GM18499 (cell line): ENCODE data around the gene GNB3.
A peak's percentile ranks its signal among the peaks of the same experiment; 100 is the strongest.
"Not testable (repeated sequence)": the region's sequence is repeated elsewhere in the genome, so short reads cannot be mapped to it uniquely, and the experiment has no call there.

Source experiments
- ATAC-seq: cut with Tn5 transposase; IDR thresholded peaks from one replicate; pipeline ENCODE4 v1.9.1; 2021; ENCODE audit warnings: moderate number of reproducible peaks; ENCODE audit not compliant: insufficient read depth, unreplicated experiment

Gene GNB3

DNA sequence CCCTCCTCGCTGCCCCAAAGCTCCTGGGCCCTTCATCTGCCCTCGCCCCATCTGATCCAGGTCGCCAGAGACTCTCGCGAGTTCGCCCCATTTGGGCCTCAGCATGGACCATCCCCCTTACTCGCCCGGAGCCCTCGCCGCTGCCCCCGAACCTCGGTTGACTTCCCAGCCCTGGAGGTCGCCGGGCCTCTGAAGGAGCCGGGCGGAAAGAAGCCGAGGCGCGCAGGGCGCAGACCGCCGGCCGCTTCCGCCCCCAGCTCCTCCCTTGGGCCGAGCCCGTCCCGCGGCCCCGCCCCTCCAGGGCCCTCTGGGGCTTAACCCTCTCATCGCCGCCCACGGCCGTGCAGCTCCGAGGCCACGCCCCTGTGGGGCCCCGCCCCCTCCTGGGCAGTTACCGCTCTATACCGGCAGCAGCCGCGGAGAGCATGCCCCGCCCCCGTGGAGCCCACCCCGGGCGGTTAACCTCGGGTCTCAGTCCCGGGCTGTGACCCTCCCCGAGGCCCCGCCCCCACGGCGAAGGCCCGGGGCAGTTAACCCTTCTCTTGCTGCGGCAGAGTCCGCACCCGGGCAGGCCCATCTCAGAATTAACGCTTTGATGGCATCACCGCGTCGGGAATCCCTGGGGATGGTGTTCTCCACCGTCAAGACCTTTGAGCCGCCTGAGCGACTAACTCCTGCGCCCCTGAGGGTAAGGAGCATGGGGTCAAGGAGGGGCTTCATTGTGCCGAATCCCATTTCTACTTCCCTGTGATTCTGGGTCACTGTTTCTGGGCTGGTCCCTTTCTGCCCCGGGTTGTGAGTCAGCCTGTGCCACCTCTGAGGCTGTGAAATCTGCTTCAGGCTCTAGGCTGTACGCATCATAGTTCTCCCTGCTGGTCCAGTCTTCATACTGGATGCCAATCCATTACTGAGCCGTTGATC, 32.6 kb downstream of the GNB3 start, which contains the start of gene SPSB2:
Gene SPSB2, minus strand, starts transcription at position 210 of the 921 bp plus-strand sequence. CDS start 402 bp downstream, outside the sequence.
- ATAC-seq = peak; percentile 40

DNA sequence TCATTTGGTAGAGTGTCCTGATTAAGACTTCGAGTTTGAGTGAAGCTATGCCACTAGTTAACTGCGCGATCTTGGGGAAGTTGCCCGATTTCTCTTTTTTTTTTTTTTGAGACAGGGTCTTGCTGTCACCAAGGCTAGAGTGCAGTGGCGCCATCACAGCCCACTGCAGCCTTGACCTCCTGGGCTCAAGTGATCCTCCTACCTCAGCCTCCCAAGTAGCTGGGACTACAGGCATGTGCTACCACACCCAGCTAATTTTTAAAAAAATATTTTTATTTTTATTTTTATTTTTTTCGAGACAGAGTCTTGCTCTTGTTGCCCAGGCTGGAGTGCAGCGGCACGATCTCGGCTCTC, 33.3 kb downstream of the GNB3 start:
- ATAC-seq = not testable (repeated sequence)

DNA sequence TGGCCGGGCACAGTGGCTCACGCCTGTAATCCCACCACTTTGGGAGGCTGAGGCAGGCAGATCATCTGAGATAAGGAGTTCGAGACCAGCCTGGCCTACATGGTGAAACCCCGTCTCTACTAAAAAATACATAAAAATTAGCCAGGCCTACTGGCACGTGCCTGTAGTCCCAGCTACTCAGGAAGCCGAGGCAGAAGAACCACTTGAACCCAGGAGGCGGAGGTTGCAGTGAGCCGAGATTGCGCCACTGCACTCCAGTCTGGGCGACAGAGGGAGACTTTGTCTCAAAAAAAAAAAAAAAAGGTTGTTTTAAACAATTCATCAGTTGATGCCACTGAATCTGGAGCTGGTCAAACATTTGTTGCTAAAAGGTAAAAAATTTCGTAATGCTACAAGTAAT, 39.1 kb downstream of the GNB3 start:
- ATAC-seq = not testable (repeated sequence)

DNA sequence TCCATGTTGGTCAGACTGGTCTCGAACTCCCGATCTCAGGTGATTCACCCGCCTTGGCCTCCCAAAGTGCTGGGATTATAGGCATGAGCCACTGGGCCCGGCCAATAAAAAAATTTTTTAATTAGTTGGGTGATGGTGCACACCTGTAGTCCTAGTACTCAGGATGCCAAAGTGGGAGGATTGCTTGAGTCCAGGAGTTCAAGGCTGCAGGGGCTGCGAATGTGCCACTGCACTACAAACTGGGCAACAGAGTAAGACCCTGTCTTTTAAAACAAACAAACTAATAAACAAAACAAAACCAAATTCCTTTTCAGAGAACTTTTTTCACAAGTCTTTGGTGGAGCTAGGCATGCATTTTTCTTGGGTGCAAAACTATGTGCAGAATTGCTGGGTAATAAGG, 42.5 kb downstream of the GNB3 start:
- ATAC-seq = no peak

DNA sequence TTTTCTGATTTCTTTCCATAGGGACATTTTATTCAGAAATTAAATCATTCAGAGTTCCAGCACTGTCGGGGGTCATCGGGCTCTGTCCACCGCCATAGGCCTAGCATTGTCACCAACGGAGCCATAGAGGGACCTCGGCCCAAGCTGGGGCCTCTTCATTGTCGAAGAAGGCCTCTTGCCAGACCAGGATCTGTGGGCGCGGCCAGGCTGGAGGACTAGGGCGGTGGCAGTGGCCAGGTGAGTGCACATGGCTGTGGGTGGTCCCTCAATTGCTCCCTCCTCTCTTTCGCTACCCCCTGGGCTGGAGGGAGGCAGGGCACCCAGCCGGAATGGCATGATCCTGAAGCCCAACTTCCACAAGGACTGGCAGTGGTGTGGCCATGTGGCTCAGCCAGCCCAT, 43.0 kb downstream of the GNB3 start:
- ATAC-seq = no peak

DNA sequence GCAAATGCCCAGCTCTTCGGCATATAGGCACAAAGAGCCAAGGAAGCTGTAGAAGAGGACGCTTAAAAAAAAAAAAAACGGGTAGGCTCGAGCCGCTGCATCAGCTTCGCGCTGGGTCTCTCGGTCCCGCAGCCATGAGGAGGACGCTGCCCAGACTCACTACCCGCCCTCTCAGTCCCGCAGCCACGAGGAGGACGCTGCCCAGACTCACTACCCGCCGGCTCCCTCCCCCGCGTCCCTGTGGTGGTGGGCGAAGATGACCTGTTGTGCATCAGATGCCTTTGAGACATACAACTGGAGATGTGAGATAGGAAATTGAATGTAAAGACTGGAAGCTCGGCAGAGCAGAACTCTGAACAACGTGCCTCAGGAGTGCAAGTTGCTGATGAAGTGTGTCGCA, 43.8 kb downstream of the GNB3 start:
- no peak for ATAC-seq

DNA sequence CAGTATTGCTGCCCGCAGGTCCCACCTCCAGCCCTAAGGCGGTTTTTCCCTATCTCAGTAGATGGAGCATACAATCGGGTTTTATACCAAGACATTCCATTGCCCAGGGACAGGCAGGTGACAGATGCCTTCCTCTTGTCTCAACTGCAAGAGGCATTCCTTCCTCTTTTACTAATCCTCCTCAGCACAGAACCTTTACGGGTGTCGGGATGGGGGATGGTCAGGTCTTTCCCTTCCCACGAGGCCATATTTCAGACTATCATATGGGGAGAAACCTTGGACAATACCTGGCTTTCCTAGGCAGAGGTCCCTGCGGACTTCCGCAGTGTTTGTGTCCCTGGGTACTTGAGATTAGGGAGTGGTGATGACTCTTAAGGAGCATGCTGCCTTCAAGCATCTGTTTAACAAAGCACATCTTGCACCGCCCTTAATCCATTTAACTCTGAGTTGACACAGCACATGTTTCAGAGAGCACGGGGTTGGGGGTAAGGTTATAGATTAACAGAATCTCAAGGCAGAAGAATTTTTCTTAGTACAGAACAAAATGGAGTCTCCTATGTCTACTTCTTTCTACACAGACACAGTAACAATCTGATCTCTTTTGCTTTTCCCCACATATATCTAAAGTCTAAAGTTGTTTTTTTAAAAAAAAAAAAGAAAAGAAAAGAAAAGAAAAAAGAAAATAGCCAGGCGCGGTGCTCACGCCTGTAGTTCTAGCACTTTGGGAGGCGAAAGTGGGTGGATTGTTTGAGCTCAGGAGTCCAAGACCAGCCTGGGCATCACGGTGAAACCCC, 45.7 kb downstream of the GNB3 start:
- ATAC-seq = not testable (repeated sequence)

DNA sequence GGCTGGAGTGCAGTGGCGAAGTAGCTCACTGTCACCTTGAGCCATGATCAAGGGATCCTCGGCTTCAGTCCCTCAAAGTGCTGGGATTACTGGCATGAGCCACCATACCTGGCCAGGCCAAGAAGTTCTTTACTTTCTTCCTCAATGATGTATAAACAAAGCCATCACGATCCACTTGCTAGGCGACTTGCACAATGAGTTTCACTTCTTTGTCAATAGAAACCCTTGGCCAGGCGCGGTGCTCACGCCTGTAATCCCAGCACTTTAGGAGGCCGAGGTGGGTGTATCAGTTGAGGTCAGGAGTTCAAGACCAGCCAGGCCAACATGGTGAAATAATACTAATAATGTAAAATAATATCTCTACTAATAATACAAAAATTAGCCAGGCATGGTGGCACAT, 46.7 kb downstream of the GNB3 start:
- ATAC-seq = no peak

DNA sequence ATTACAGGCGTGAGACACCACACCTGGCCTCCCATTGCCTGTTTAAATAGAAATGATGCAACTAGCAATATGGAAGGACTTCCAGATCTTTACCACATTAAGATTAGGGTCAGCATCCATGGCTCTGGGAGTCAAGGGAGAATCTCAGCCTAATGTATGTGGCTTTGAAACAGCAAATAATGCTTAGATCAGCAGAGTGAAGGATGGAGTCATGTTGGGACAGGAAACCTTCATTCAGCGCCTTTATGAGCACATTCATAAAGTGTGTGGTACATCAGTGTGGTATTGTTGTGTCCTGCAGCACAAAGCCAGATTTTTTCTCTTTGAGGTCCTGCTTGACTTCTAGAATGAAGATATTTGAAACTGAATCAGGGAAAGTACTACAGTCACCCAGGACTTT, 47.6 kb downstream of the GNB3 start:
- no peak for ATAC-seq

DNA sequence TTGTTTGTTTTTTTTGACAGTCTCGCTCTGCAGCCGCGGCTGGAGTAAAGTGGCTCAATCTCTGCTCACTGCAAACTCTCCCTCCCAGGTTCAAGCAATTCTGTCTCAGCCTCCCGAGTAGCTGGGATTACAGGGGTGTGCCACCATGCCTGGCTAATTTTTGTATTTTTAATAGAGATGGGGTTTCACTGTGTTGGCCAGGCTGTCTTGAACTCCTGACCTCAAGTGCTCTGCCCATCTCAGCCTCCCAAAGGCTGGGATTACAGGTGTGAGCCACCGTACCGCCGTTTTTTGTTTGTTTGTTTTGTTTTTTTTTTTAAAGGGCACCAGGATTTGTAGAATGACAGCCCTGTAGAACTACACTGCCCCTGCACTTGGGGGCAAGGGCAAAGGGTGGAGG, 48.1 kb downstream of the GNB3 start:
- ATAC-seq = not testable (repeated sequence)

DNA sequence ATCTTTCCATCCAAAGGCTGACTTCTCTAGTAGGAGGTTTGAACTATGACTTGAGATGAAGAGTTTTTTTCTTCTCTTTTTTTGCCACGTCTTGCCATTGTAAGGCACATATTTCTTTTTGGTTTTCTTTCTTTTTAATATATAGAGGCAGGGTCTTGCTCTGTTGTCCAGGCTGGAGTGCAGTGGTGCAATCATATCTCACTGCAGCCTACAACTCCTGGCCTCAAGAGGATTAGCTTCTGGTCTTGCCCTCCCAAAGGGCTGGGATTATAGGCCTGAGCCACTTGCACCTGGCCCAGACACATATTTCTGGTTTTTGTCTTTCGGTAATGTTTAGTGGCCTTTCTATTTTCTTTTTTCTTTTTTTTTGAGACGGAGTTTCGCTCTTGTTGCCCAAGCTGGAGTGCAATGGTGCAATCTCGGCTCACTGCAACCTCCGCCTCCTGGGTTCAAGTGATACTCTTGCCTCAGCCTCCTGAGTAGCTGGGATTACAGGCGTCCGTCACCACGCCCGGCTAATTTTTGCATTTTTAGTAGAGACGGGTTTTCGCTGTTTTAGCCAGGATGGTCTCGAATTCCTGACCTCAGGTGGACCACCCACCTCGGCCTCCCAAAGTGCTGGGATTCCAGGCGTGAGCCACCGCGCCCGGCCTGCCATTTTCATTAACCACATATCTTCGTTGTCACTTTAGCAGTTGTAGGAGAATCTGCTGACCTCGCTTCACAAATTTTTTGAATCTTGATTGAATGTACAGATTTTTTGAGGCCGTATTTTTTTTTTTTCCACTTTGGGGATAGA, 49.2 kb downstream of the GNB3 start:
- ATAC-seq = not testable (repeated sequence)

DNA sequence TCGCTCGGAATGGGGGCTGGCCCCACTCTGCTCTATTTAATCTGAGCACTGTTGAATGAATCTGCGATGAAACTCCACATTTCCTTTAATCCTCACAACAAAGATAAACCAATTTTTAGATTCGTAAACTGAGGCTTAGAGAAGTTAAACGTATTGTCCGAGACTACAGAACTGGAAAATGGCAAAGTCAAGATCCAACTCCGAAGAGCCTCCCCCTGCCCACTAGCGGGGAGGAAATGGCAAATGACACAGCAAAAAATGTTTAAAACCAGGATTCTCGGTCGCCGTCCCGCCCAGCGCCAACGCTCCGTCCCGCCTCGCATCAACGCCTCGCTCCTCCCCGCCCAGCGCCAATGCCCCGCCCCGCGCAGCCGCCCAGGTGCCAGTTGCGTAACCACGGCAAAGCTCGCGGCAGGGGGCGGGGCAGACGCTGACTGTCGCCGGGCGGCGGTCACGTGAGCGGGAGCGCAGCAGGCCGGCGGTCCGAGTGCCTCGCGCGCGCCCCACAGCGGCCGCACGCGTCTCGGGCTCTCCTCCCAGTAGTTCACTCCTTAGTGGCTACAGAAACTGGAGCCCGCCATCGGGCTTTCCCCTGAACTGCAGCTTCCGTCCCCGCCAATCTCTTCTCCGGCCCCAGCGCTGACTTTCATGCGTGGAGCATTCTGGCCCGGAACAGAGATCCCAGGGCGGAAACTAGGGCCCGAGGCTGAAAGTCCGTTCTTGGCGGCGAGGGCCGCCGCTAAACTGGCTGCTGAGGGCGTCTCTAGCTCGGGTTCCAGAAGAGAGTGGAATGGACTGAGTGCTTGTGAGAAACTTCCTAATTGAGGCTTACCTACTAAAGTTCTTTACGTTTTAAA, 50.3 kb downstream of the GNB3 start:
- peak; percentile 80 for ATAC-seq

DNA sequence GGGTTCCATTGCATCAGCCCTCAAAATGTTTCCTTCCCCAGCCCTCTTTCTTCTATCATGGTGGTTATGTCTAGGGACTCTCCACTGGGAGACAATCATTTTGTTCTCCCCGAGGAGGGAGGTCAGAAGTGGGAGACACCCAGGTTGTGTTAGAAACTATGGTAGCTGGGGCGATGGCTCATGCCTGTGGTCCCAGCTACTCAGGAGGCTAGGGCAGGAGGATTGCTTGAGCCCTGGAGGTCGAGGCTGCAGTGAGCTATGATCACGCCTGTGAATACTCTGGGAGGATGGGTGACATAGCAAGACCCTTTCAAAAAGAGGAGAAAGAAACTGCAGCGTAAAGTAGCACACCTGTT, 50.9 kb downstream of the GNB3 start:
- no peak for ATAC-seq

DNA sequence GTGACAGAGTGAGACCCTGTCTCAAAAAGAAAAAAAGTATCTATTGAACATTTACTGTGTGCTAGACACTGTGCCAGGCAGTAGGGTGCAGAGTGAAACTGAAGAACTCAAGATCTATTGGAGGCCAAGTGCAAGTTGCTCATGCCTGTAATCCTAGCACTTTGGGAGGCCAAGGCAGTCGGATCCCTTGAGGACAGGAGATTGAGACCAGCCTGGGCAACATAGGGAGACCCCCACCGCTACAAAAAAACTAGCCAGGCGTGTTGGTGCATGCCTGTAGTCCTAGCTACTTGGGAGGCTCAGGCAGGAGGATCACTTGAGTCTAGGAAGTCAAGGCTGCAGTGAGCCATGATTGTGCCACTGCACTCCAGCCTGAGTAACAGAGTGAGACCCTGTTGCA, 52.0 kb downstream of the GNB3 start:
- ATAC-seq = not testable (repeated sequence)

DNA sequence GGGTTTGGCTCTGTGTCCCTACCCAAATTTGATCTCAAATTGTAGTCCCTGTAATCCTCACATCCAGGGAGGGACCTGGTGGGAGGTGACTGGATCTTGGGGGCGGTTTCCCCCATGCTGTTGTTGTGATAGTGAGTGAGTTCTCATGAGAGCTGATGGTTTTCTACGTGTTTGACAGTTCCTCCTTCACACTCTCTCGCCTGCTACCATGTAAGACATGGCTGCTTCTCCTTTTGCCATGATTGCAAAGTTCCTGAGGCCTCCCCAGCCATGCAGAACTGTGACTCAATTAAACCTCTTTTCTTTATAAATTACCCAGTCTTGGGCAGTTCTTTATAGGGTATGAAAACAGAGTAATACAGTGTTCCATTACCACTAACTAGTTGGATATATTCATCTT, 53.6 kb downstream of the GNB3 start:
- no peak for ATAC-seq
